ENCODE data around the gene VPS35. TPM values are rescaled to one million over a fixed set of nuclear protein-coding genes. Genes with fewer than 3 reads are reported as not detected.
A peak's percentile ranks its signal among the peaks of the same experiment; 100 is the strongest.
"Not testable (repeated sequence)": the region's sequence is repeated elsewhere in the genome, so short reads cannot be mapped to it uniquely, and the experiment has no call there.

The VPS35 gene
- total RNA-seq, 1 donor from 2014 or later = 53.9 TPM

- no peak for DNase-seq (ENCODE audit: low spot score)
Observed at GRCh38 chr16:46712911-46713310, 23.9 kb upstream of the VPS35 start.

DNA sequence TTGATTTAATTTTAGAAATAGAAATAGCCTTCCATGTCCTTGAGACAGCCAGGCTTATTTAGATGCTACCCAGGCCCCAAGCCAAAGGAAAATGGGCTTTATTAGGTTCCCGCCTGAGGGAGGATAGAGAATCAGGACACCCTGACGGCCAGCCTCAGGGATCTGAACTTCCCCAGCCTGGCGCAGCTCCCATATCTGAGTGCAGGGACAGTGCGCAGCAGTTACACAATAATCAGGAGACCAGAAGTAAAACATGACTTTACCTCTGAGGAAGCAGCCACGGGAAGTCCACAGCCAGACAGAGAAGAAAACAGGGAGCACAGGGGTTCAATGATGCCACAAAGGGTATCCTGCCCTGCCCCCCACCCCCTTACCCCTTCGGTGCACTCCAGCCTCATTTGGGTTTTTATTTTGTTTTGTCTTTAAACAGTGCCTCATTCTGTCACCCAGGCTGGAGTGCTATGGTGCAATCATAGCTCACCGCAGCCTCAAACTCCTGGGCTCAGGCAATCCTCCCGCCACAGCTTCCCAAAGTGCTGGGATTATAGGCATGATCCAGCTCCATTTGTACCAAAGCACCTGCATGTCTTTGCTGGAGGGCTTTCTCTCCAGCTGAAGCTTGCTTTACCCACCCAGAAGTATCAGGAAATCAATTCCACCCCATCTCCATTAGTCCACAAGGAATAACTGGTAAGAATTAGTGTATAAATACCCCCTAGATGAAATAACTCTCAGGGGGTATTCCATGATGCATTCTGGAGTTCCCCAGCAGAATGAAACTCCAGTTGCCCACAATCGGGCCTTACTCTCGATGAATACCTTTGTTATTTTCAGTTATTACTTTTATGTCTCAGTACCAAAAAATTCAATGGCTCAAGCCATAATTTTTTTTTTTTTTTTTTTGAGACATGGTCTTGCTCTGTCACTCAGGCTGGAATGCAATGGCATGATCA is 22.4 kb upstream of the VPS35 start:
- DNase-seq (ENCODE audit: low spot score) = no peak

DNA sequence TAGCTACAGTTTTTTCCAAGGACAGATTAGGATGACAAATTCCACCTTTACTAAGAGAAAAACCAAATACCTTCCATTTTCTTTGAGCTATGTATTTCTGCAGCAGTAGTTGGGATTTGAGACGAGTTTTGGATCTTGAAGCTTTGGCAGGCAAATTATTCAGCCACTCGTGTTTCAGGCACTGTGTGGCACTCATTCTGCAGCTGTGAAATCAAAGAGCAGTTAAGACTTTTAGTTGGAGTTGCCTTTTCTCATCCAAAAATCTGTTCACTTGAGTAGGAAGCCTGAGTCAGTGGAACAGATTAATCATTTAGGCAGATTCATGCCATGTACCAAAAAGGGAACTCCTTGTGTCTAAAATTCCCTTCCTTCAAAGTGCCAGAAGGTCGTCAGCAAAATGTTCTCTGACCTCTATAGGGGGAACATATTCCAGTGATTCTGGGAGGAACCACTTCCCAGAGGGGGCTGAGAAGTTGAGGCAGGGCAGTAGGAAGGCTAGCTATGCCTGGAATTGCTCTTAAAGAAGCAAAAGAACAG is 20.6 kb upstream of the VPS35 start:
- DNase-seq (ENCODE audit: low spot score) = no peak

- DNase-seq (ENCODE audit: low spot score) = no peak
Observed at GRCh38 chr16:46706642-46707041, 17.7 kb upstream of the VPS35 start.

GRCh38 chr16:46702030-46702429 is 13.1 kb upstream of the VPS35 start:
- DNase-seq (ENCODE audit: low spot score) = no peak

GRCh38 chr16:46701615-46702014 is 12.6 kb upstream of the VPS35 start:
- no peak for DNase-seq (ENCODE audit: low spot score)

- no peak for DNase-seq (ENCODE audit: low spot score)
Observed at GRCh38 chr16:46700048-46700447, 11.1 kb upstream of the VPS35 start.

DNA sequence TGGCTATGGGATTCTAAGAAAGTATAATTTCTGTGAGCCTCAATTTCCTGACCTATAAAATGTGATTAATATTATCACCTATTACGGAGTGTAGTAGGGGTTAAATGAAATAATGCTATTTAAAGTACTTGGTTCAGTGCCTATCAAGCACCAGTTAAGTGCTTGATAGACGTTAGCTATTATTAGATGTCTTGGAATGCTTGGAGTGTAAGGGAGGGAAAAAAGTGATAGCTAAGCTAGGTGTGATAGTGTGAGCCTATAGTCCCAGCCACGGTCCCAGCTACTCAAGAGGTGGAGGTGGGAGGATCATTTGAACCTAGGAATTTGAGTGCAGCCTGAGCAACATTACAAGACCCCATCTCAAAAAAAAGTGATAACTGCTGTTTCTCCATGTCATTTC is 8.0 kb upstream of the VPS35 start:
- no peak for DNase-seq (ENCODE audit: low spot score)

DNA sequence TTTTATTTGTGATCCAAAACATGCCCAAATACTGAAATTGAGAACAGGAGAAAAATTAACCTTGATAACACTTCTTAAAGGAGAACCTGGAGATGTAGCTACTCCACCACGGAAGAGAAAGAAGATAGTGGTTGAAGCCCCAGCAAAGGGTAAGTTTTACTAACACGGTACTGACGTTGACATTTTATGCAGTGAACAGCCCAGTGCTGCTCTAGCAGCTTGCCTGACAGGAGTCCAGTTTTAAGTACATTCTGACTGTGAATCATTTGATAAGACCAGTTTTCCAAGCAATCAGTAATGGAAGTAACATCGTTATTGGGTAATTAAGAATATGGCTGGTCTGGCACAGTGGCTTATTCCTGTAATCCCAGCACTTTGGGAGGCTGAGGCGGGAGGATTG is 7.0 kb upstream of the VPS35 start:
- DNase-seq (ENCODE audit: low spot score) = no peak

GRCh38 chr16:46693598-46693997 is 4.6 kb upstream of the VPS35 start:
- no peak for DNase-seq (ENCODE audit: low spot score)

DNA sequence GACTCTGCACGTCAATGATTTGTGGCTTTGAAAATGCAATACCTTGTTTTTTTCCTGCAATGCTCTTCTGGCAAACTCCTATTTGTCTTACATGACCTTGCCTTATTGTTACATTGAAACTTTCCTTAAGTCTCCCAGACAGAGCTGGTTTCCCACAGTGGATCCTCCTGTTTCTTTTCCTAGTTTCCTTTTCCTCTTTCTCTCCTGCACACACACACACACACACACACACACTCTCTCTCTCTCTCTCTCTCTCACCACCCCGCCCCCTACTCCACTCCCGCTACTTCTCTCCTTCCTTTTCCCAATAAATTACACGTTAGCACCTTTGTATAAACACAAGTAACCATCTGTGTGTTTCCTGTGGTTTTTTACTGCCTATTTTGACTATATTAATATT is 2.7 kb upstream of the VPS35 start:
- DNase-seq (ENCODE audit: low spot score) = no peak

DNA sequence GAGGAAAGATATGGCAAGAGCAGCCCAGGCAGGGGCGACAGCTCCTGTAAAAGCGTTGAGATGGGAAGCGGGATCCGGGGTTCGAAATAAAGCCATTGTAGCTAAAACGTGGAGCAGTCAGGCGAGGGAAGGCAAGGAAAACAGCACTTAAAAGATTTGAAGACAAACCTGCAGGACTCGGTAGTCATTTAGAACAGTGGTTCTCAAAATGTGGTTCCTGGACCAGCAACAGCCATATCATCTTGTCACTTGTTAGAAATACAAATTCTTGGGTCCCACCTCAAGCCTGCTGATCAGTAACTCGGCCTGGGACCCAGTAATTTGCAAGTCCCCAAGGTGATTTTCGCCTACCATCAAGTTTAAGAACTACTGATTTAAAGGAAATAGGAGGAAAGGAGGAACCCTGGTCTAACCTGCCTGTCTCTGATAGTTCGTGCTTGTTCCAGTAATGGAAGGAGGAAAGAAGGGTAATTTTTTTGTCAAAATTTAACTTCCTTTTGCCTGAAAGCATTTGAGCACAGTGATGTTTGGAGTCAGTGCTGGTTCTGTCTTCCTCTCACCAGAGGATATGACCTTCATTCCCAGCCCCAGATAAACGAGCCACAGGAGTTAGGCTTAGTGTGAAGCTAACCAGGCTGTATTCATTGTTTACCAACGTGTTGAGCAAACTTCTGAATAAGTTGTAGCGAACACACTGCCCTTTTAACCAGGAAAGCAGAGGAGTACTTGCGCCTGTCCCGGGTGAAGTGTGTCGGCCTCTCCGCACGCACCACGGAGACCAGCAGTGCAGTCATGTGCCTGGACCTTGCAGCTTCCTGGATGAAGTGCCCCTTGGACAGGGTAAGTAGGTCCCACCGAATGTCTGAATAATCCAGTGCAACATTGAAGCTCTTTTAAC is 1.6 kb upstream of the VPS35 start:
- DNase-seq (ENCODE audit: low spot score) = peak; percentile 1

- DNase-seq (ENCODE audit: low spot score) = peak; percentile 99
Observed at GRCh38 chr16:46689365-46690280, 645 bp upstream of the VPS35 start, which contains the start of gene ORC6. Gene ORC6, plus strand, starts transcription at chr16:46689659. Its CDS starts 47 bp downstream, at chr16:46689706.

- peak; percentile 52 for DNase-seq (ENCODE audit: low spot score)
Observed at GRCh38 chr16:46688101-46688653, 801 bp downstream of the VPS35 start.

- DNase-seq (ENCODE audit: low spot score) = no peak
Observed at GRCh38 chr16:46687486-46687885, 1.5 kb downstream of the VPS35 start.

- no peak for DNase-seq (ENCODE audit: low spot score)
Observed at GRCh38 chr16:46686815-46687473, 2.0 kb downstream of the VPS35 start.

DNA sequence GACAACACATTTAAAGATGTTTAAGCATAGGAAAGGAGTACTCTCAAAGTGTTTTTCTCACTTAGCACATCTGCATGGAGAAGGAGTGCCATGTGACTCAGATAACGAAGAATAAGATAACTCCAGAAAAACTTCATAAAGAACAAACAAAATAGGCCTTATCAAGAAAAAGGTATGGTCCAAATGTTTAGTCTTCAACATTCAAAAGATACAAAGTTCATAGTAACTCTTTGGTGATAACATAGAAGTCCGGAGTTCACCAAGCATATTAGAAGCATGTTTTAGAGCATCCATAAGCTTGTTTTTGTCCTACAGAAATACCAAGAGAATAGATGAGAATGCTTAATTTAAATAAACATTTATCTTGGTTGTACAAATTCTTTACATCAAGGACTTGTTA is 7.1 kb downstream of the VPS35 start:
- not testable (repeated sequence) for DNase-seq (ENCODE audit: low spot score)

GRCh38 chr16:46677943-46678342 is 11.0 kb downstream of the VPS35 start:
- DNase-seq (ENCODE audit: low spot score) = not testable (repeated sequence)

DNA sequence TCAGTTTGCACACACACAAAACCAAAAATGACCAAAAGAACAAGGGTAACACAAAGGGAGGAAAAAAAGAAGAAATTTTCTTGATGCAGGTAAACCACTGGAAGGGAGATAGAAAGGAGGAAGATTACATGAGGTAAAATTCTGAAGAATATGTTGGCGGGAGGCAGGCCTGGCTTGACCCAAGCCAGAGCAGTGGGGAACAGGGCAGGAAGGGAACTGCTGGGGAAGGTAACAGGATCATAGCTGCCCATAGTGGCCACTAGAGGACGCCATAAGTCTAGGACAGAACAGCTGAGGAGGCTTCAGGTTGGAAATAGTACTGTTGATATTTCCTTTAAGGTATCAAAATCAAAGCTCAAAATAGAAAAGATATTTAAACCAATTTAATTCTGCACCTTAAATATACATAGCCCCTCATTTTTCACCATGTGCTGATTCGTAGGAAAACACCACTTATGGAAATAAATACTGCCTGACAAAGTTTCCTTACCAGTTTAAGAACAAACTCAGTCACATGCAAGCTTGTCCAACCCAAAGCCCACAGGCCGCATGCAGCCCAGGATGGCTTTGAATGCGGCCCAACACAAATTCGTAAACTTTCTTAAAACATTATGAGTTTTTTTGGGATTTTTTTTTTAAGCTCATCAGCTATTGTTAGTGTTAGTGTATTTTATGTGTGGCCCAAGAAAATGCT is 15.5 kb downstream of the VPS35 start:
- DNase-seq (ENCODE audit: low spot score) = peak; percentile 43

Data from umbilical cord (tissue), 2 donors.